ES-I3 (cell line): Measurements from ENCODE around the gene ADARB1.

Experiments
- H3K36me3 ChIP-seq: 2 replicates; pipeline ENCODE4 v1.6.1; 2013; ENCODE audit warnings: mild to moderate bottlenecking, low read length, control low read depth, moderate library complexity; ENCODE audit not compliant: insufficient read depth
- H3K4me1 ChIP-seq: 2 replicates; pipeline ENCODE4 v1.6.1; 2013; ENCODE audit warnings: mild to moderate bottlenecking, control low read depth, low read length; ENCODE audit not compliant: insufficient read depth
- H3K9ac ChIP-seq: 2 replicates; pipeline ENCODE4 v1.6.1; 2013; ENCODE audit warnings: low read depth, mild to moderate bottlenecking, low read length, moderate library complexity
- H3K9me3 ChIP-seq: 2 replicates; pipeline ENCODE4 v1.6.1; 2013; ENCODE audit warnings: mild to moderate bottlenecking, low read length, moderate library complexity; ENCODE audit not compliant: control insufficient read depth, insufficient read depth

ADARB1 gene

GRCh38 chr21:45056296-45056904 lies 18.0 kb upstream of the ADARB1 start:
- Histone ChIP-seq H3K36me3 (no peaks in the 10 kb centered on the region), H3K4me1 (no peaks in the 10 kb centered on the region), H3K9ac (no peak overlapping the region), H3K9me3 (no peaks in the 10 kb centered on the region)

GRCh38 chr21:45056917-45057560 lies 17.3 kb upstream of the ADARB1 start:
- no peaks in the 10 kb centered on the region for H3K36me3 ChIP-seq
- H3K9ac ChIP-seq = no peak overlapping the region
- H3K4me1 ChIP-seq = no peaks in the 10 kb centered on the region
- H3K9me3 ChIP-seq = no peaks in the 10 kb centered on the region

GRCh38 chr21:45057886-45058285 lies 16.5 kb upstream of the ADARB1 start:
- H3K4me1 ChIP-seq = no peaks in the 10 kb centered on the region
- H3K9me3 ChIP-seq = no peaks in the 10 kb centered on the region
- H3K36me3 ChIP-seq = no peaks in the 10 kb centered on the region
- H3K9ac ChIP-seq = no peak overlapping the region

GRCh38 chr21:45059121-45059520 lies 15.3 kb upstream of the ADARB1 start:
- Histone ChIP-seq H3K9me3 (no peaks in the 10 kb centered on the region), H3K4me1 (no peaks in the 10 kb centered on the region; the same call in 1 of the 2 replicates), H3K36me3 (no peaks in the 10 kb centered on the region), H3K9ac (no peak overlapping the region)

- H3K9ac ChIP-seq = no peak overlapping the region
Observed at GRCh38 chr21:45060089-45060488, 14.3 kb upstream of the ADARB1 start.

GRCh38 chr21:45060675-45061311 lies 13.6 kb upstream of the ADARB1 start:
- H3K9me3 ChIP-seq = no peaks in the 10 kb centered on the region
- peaks cover 11% of the 10 kb centered on the region; the same call in 1 of the 2 replicates for H3K4me1 ChIP-seq
- H3K36me3 ChIP-seq = no peaks in the 10 kb centered on the region
- H3K9ac ChIP-seq = no peak overlapping the region

More at GRCh38 chr21:45060089-45060488, 14.3 kb upstream of the ADARB1 start:
- H3K9me3 ChIP-seq = no peaks in the 10 kb centered on the region
- peaks cover 9% of the 10 kb centered on the region; the same call in 1 of the 2 replicates for H3K4me1 ChIP-seq
- H3K36me3 ChIP-seq = no peaks in the 10 kb centered on the region

GRCh38 chr21:45064091-45064490 lies 10.3 kb upstream of the ADARB1 start:
- Histone ChIP-seq H3K36me3 (no peaks in the 10 kb centered on the region), H3K9ac (no peak overlapping the region), H3K9me3 (no peaks in the 10 kb centered on the region), H3K4me1 (peaks cover 11% of the 10 kb centered on the region; the same call in 1 of the 2 replicates)

GRCh38 chr21:45064618-45065399 lies 9.6 kb upstream of the ADARB1 start:
- Histone ChIP-seq H3K36me3 (no peaks in the 10 kb centered on the region), H3K9me3 (no peaks in the 10 kb centered on the region), H3K9ac (no peak overlapping the region), H3K4me1 (peaks cover 11% of the 10 kb centered on the region; the same call in 1 of the 2 replicates)

- Histone ChIP-seq H3K9ac (no peak overlapping the region), H3K4me1 (peaks cover 11% of the 10 kb centered on the region; the same call in 1 of the 2 replicates), H3K9me3 (no peaks in the 10 kb centered on the region), H3K36me3 (no peaks in the 10 kb centered on the region)
Observed at GRCh38 chr21:45067462-45068285, 6.7 kb upstream of the ADARB1 start.

GRCh38 chr21:45069085-45069484 lies 5.3 kb upstream of the ADARB1 start:
- no peak overlapping the region for H3K9ac ChIP-seq
- peaks cover 11% of the 10 kb centered on the region; the same call in 1 of the 2 replicates for H3K4me1 ChIP-seq
- no peaks in the 10 kb centered on the region for H3K9me3 ChIP-seq
- no peaks in the 10 kb centered on the region for H3K36me3 ChIP-seq

- Histone ChIP-seq H3K9me3 (no peaks in the 10 kb centered on the region), H3K9ac (no peak overlapping the region), H3K36me3 (no peaks in the 10 kb centered on the region), H3K4me1 (peaks cover 5% of the 10 kb centered on the region; the same call in 1 of the 2 replicates)
Observed at GRCh38 chr21:45069711-45070110, 4.7 kb upstream of the ADARB1 start.

- H3K9ac ChIP-seq = no peak overlapping the region
- H3K9me3 ChIP-seq = no peaks in the 10 kb centered on the region
- H3K36me3 ChIP-seq = no peaks in the 10 kb centered on the region
- peaks cover 3% of the 10 kb centered on the region; the same call in 1 of the 2 replicates for H3K4me1 ChIP-seq
Observed at GRCh38 chr21:45071078-45071873, 3.1 kb upstream of the ADARB1 start.
